IMR-90 (cell line): ENCODE data around the gene COLQ. TPM values are rescaled to one million over a fixed set of nuclear protein-coding genes. Genes with fewer than 3 reads are reported as not detected.

Experiments
- ATAC-seq: fragments of 200-7000 bp; cut with Tn5 transposase; 2 replicates; pipeline ENCODE4 v1.9.1; 2020; ENCODE audit warnings: low read depth, mild to moderate bottlenecking, moderate library complexity
- BruUV-seq: library from RNA; stranded (reverse); fragments of 400-500 nt; replicated peaks from 2 replicates; lab custom pipeline; 2021; lab: Mats Ljungman, UMichigan
- CTCF ChIA-PET: fragments of 300-600 bp; formaldehyde crosslinking; extraction: SDS; loops from one replicate; lab custom pipeline; 2021; ENCODE audit warnings: antibody characterized with exemption; lab: Yijun Ruan, JAX
- POLR2A ChIA-PET: fragments of 300-600 bp; sonication (Branson Sonifier 250); formaldehyde crosslinking; loops from one replicate; lab custom pipeline; 2022; ENCODE audit warnings: antibody characterized with exemption; ENCODE audit not compliant: unreplicated experiment; lab: Charles Lee
- DNase-seq: peaks from one replicate; pipeline ENCODE4 v3.0.0; 2013
- H2AFZ ChIP-seq: replicated peaks from 2 replicates; pipeline ENCODE3; 2013; ENCODE audit warnings: low read length, mild to moderate bottlenecking; ENCODE audit not compliant: poor library complexity
- H2AK5ac ChIP-seq: 2 replicates; pipeline ENCODE4 v1.6.1; 2013; ENCODE audit warnings: low read depth, low read length, inconsistent platforms
- H2AK9ac ChIP-seq: replicated peaks from 2 replicates; pipeline ENCODE3; 2013; ENCODE audit warnings: mild to moderate bottlenecking, low read depth, low read length, moderate library complexity; ENCODE audit not compliant: poor library complexity
- H2BK120ac ChIP-seq: 2 replicates; pipeline ENCODE4 v1.6.1; 2013; ENCODE audit warnings: low read depth, low read length, inconsistent platforms
- H2BK15ac ChIP-seq: 3 replicates; pipeline ENCODE4 v1.6.1; 2013; ENCODE audit warnings: low read depth, low read length, inconsistent platforms
- H2BK20ac ChIP-seq: 2 replicates; pipeline ENCODE4 v1.6.1; 2013; ENCODE audit warnings: low read depth, mild to moderate bottlenecking, inconsistent platforms, low read length, moderate library complexity
- H2BK5ac ChIP-seq: 2 replicates; pipeline ENCODE4 v1.6.1; 2013; ENCODE audit warnings: mild to moderate bottlenecking, low read depth, low read length, inconsistent platforms; ENCODE audit not compliant: poor library complexity, severe bottlenecking
- H3K14ac ChIP-seq: replicated peaks from 2 replicates; pipeline ENCODE4 v1.6.1; 2013; ENCODE audit warnings: low read depth, low read length, inconsistent platforms
- H3K18ac ChIP-seq: 2 replicates; pipeline ENCODE4 v1.6.1; 2013; ENCODE audit warnings: low read depth, low read length, control low read depth
- H3K23ac ChIP-seq: 2 replicates; pipeline ENCODE4 v1.6.1; 2013; ENCODE audit warnings: low read depth, low read length, inconsistent platforms
- H3K27ac ChIP-seq: 2 replicates; pipeline ENCODE4 v1.5.1; 2013; ENCODE audit warnings: mild to moderate bottlenecking, control low read depth, low read length; ENCODE audit not compliant: insufficient read depth
- H3K27me3 ChIP-seq: 2 replicates; pipeline ENCODE4 v1.6.1; 2013; ENCODE audit warnings: low read length; ENCODE audit not compliant: control insufficient read depth, insufficient read depth
- H3K36me3 ChIP-seq: 2 replicates; pipeline ENCODE4 v1.6.1; 2013; ENCODE audit warnings: low read length, mixed read lengths; ENCODE audit not compliant: control insufficient read depth, insufficient read depth
- H3K4ac ChIP-seq: 2 replicates; pipeline ENCODE4 v1.6.1; 2013; ENCODE audit warnings: low read depth, low read length, inconsistent platforms
- H3K4me1 ChIP-seq: 2 replicates; pipeline ENCODE4 v1.6.1; 2013; ENCODE audit warnings: low read length, mixed read lengths; ENCODE audit not compliant: control insufficient read depth, insufficient read depth
- H3K4me2 ChIP-seq: 2 replicates; pipeline ENCODE4 v1.6.1; 2013; ENCODE audit warnings: low read depth, mild to moderate bottlenecking, control low read depth, low read length, moderate library complexity
- H3K4me3 ChIP-seq: 2 replicates; pipeline ENCODE4 v1.5.1; 2013; ENCODE audit warnings: low read depth, mild to moderate bottlenecking, control low read depth, low read length, moderate library complexity; ENCODE audit not compliant: insufficient read depth
- H3K56ac ChIP-seq: 2 replicates; pipeline ENCODE4 v1.6.1; 2013; ENCODE audit warnings: low read length, inconsistent platforms; ENCODE audit not compliant: insufficient read depth; ENCODE audit errors: extremely low read depth
- H3K79me1 ChIP-seq, 2 experiments: 2 replicates each; pipeline ENCODE4 v1.6.1; 2013; ENCODE audit warnings: low read length in 2 of 2, inconsistent platforms in 1 of 2, low read depth in 1 of 2
- H3K9ac ChIP-seq: 2 replicates; pipeline ENCODE4 v1.6.1; 2013; ENCODE audit warnings: low read depth, low read length, control low read depth
- H3K9me1 ChIP-seq: 2 replicates; pipeline ENCODE4 v1.6.1; 2013; ENCODE audit warnings: low read length, inconsistent platforms; ENCODE audit not compliant: insufficient read depth
- H3K9me3 ChIP-seq: 2 replicates; pipeline ENCODE4 v1.6.1; 2013; ENCODE audit warnings: low read length; ENCODE audit not compliant: control insufficient read depth, insufficient read depth
- H4K20me1 ChIP-seq: 2 replicates; pipeline ENCODE4 v1.6.1; 2013; ENCODE audit warnings: low read length, inconsistent platforms; ENCODE audit not compliant: insufficient read depth
- H4K5ac ChIP-seq: 2 replicates; pipeline ENCODE4 v1.6.1; 2013; ENCODE audit warnings: mild to moderate bottlenecking, low read depth, low read length, control low read depth
- H4K8ac ChIP-seq, 2 experiments: 2 replicates each; pipeline ENCODE4 v1.6.1; 2013; ENCODE audit warnings: low read depth in 2 of 2, low read length in 2 of 2, control low read depth in 1 of 2, inconsistent platforms in 1 of 2
- H4K91ac ChIP-seq: 2 replicates; pipeline ENCODE4 v1.6.1; 2013; ENCODE audit warnings: low read depth, low read length, inconsistent platforms; ENCODE audit not compliant: insufficient read depth
- CEBPB ChIP-seq: IDR thresholded peaks from 2 replicates; pipeline ENCODE4 v1.6.1; 2012; ENCODE audit warnings: low read depth, low read length, improper control_type of control experiment
- CHD1 ChIP-seq: IDR thresholded peaks from 2 replicates; pipeline ENCODE4 v1.6.1; 2012; ENCODE audit warnings: low read depth, low read length, improper control_type of control experiment
- FOS ChIP-seq: fragments of 150-350 bp; IDR thresholded peaks from 2 replicates; pipeline ENCODE4 v1.6.1; 2016; ENCODE audit warnings: low read depth, low read length
- MAZ ChIP-seq: IDR thresholded peaks from 2 replicates; pipeline ENCODE4 v1.6.1; 2012; ENCODE audit warnings: low read depth, mild to moderate bottlenecking, low read length, improper control_type of control experiment, moderate library complexity, borderline replicate concordance
- MXI1 ChIP-seq: IDR thresholded peaks from 2 replicates; pipeline ENCODE4 v1.6.1; 2012; ENCODE audit warnings: low read depth, mild to moderate bottlenecking, low read length, moderate library complexity, borderline replicate concordance
- NFE2L2 ChIP-seq: fragments of 150-350 bp; IDR thresholded peaks from 2 replicates; pipeline ENCODE4 v1.6.1; 2016; ENCODE audit warnings: low read depth, mild to moderate bottlenecking, low read length
- POLR2A ChIP-seq: IDR thresholded peaks from 2 replicates; pipeline ENCODE4 v1.6.1; 2012; ENCODE audit warnings: mild to moderate bottlenecking, low read depth, low read length
- RAD21 ChIP-seq: IDR thresholded peaks from 2 replicates; pipeline ENCODE4 v1.6.1; 2012; ENCODE audit warnings: low read length, improper control_type of control experiment
- RCOR1 ChIP-seq: IDR thresholded peaks from 2 replicates; pipeline ENCODE4 v1.6.1; 2012; ENCODE audit warnings: mild to moderate bottlenecking, low read length, improper control_type of control experiment; ENCODE audit not compliant: insufficient replicate concordance
- RFX5 ChIP-seq: IDR thresholded peaks from 2 replicates; pipeline ENCODE4 v1.8.0; 2012; ENCODE audit warnings: low read depth, mild to moderate bottlenecking, low read length, moderate library complexity
- SMC3 ChIP-seq: fragments of 150-350 bp; IDR thresholded peaks from 2 replicates; pipeline ENCODE4 v1.6.1; 2016; ENCODE audit warnings: low read depth, mild to moderate bottlenecking, antibody characterized with exemption, low read length, moderate library complexity
- WGBS, 2 experiments: methylation state at CpG; one replicate each; pipeline versions ENCODE4 v1.1.5 to v1.1.7; 2013; ENCODE audit warnings: missing lambda C conversion rate in 2 of 2; ENCODE audit not compliant: insufficient read length in 1 of 2; ENCODE audit errors: extremely low coverage in 2 of 2; 5-methylcytosine and 5-hydroxymethylcytosine counted together
- dilution Hi-C: fragments of 300-500 bp; cut with HindIII; formaldehyde crosslinking; loops from one replicate; pipeline ENCODE4 v1.14.3; 2018; ENCODE audit warnings: low sequenced_read_pairs; ENCODE audit not compliant: unreplicated experiment
- in situ Hi-C: fragments of 300-500 bp; cut with MboI; formaldehyde crosslinking; loops from 3 replicates; pipeline ENCODE4 v1.14.3; 2019; ENCODE audit warnings: low sequenced_read_pairs, inconsistent platforms, mixed read lengths
- intact Hi-C: fragments of 100-400 bp; cut with micrococcal nuclease; formaldehyde crosslinking; loops from 2 replicates; pipeline ENCODE4 v1.10.0; 2022
- polyA plus RNA-seq, 3 experiments: library from polyadenylated mRNA; depleted of rRNA; stranded (reverse); fragments of >200 nt; gene quantifications; 2 replicates each; pipeline ENCODE4 v1.2.3, GENCODE V29; 2012; ENCODE audit warnings: low replicate concordance in 1 of 3
- total RNA-seq: library from RNA; depleted of rRNA; stranded (reverse); fragments of >200 nt; gene quantifications from 2 replicates; pipeline ENCODE4 v1.2.3, GENCODE V29; 2012
- TF ChIP-seq, protein P1 (sequence below): fragments of 150-350 bp; IDR thresholded peaks from 2 replicates; pipeline ENCODE4 v1.6.1; 2016; ENCODE audit warnings: low read depth, mild to moderate bottlenecking, low read length, moderate library complexity, borderline replicate concordance
- TF ChIP-seq, protein P2 (sequence below): conservative IDR thresholded peaks from 2 replicates; pipeline ENCODE4 v1.5.1; 2012; ENCODE audit warnings: mild to moderate bottlenecking, low read depth, low read length, improper control_type of control experiment

COLQ gene
- total and polyA plus RNA-seq, 2 of the 4 experiments (the other 2 are of a cell fraction): 0.18 to 0.65 TPM

DNA sequence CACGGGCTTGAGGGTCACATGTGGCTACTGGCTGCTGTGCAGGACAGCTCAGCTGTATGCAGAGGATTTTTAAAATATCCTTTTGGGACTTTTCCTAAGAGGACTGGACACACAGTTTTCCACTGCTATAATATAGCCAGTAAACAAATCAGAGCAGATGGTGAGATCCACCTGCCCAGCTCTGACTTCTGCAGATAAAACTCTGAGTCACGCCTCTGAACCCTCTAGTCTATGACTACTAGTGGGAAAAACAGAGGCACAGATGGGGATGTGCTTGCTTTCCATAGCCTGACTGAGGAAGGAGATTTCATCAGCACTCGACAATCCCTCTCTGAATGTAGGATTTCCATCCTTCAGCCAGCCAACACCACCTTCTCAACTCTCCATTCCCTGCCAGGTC lies 45.1 kb downstream of the COLQ start:
- Histone ChIP-seq H3K36me3 (no peaks in the 10 kb centered on the region), H3K56ac (no peak overlapping the region), H2AK5ac (no peak overlapping the region), H4K20me1 (no peaks in the 10 kb centered on the region), H3K9me3 (no peaks in the 10 kb centered on the region), H3K23ac (no peak overlapping the region), H3K14ac (no peak overlapping the region), H2AFZ (no peak overlapping the region), H4K5ac (no peak overlapping the region), H4K91ac (no peak overlapping the region), H2BK15ac (no peak overlapping the region), H3K4me1 (no peaks in the 10 kb centered on the region), H3K27ac (no peak overlapping the region), H3K79me1 (no peaks in the 10 kb centered on the region), H3K4ac (no peak overlapping the region), H3K27me3 (no peaks in the 10 kb centered on the region; the same call in 1 of the 2 replicates), H3K9me1 (no peaks in the 10 kb centered on the region), H2BK120ac (no peak overlapping the region), H3K9ac (no peak overlapping the region), H2BK5ac (no peak overlapping the region), H3K4me3 (no peak overlapping the region), H3K18ac (no peak overlapping the region), H2AK9ac (no peak overlapping the region), H2BK20ac (no peak overlapping the region), H4K8ac (no peak overlapping the region), H3K4me2 (no peak overlapping the region)
- no CpG with 5 or more reads among the region's 3 CpGs for WGBS, 2 experiments
- ChIA-PET CTCF (no interaction called here), POLR2A (interaction anchor here (0.7 kb wide), 1 partner anchor 13 kb away, joined by 4 read pairs; no protein-coding TSS in a partner anchor)
- peak; percentile 61 for DNase-seq
- TF ChIP-seq POLR2A (no peak), MXI1 (no peak), MAZ (no peak), RFX5 (no peak), FOS (no peak), RCOR1 (no peak), CEBPB (no peak), RAD21 (no peak), SMC3 (no peak), CHD1 (no peak), NFE2L2 (no peak)
- TF ChIP-seq, protein P1, sequence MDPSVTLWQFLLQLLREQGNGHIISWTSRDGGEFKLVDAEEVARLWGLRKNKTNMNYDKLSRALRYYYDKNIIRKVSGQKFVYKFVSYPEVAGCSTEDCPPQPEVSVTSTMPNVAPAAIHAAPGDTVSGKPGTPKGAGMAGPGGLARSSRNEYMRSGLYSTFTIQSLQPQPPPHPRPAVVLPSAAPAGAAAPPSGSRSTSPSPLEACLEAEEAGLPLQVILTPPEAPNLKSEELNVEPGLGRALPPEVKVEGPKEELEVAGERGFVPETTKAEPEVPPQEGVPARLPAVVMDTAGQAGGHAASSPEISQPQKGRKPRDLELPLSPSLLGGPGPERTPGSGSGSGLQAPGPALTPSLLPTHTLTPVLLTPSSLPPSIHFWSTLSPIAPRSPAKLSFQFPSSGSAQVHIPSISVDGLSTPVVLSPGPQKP: no peak
- TF ChIP-seq, protein P2, sequence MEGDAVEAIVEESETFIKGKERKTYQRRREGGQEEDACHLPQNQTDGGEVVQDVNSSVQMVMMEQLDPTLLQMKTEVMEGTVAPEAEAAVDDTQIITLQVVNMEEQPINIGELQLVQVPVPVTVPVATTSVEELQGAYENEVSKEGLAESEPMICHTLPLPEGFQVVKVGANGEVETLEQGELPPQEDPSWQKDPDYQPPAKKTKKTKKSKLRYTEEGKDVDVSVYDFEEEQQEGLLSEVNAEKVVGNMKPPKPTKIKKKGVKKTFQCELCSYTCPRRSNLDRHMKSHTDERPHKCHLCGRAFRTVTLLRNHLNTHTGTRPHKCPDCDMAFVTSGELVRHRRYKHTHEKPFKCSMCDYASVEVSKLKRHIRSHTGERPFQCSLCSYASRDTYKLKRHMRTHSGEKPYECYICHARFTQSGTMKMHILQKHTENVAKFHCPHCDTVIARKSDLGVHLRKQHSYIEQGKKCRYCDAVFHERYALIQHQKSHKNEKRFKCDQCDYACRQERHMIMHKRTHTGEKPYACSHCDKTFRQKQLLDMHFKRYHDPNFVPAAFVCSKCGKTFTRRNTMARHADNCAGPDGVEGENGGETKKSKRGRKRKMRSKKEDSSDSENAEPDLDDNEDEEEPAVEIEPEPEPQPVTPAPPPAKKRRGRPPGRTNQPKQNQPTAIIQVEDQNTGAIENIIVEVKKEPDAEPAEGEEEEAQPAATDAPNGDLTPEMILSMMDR: no peak
- ATAC-seq: peak; percentile 67
- in situ Hi-C loops (no loop called here), dilution Hi-C loops (no loop called here), intact Hi-C loops (no loop called here)
- no TSS peak for BruUV-seq
